ENCODE results near the gene USP47. TPM values are rescaled to one million over a fixed set of nuclear protein-coding genes. Genes with fewer than 3 reads are reported as not detected.

The USP47 gene, protein sequence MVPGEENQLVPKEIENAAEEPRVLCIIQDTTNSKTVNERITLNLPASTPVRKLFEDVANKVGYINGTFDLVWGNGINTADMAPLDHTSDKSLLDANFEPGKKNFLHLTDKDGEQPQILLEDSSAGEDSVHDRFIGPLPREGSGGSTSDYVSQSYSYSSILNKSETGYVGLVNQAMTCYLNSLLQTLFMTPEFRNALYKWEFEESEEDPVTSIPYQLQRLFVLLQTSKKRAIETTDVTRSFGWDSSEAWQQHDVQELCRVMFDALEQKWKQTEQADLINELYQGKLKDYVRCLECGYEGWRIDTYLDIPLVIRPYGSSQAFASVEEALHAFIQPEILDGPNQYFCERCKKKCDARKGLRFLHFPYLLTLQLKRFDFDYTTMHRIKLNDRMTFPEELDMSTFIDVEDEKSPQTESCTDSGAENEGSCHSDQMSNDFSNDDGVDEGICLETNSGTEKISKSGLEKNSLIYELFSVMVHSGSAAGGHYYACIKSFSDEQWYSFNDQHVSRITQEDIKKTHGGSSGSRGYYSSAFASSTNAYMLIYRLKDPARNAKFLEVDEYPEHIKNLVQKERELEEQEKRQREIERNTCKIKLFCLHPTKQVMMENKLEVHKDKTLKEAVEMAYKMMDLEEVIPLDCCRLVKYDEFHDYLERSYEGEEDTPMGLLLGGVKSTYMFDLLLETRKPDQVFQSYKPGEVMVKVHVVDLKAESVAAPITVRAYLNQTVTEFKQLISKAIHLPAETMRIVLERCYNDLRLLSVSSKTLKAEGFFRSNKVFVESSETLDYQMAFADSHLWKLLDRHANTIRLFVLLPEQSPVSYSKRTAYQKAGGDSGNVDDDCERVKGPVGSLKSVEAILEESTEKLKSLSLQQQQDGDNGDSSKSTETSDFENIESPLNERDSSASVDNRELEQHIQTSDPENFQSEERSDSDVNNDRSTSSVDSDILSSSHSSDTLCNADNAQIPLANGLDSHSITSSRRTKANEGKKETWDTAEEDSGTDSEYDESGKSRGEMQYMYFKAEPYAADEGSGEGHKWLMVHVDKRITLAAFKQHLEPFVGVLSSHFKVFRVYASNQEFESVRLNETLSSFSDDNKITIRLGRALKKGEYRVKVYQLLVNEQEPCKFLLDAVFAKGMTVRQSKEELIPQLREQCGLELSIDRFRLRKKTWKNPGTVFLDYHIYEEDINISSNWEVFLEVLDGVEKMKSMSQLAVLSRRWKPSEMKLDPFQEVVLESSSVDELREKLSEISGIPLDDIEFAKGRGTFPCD (N-terminal part only)
- total RNA-seq = 81.0 and 86.0 TPM in 2 replicates

DNA sequence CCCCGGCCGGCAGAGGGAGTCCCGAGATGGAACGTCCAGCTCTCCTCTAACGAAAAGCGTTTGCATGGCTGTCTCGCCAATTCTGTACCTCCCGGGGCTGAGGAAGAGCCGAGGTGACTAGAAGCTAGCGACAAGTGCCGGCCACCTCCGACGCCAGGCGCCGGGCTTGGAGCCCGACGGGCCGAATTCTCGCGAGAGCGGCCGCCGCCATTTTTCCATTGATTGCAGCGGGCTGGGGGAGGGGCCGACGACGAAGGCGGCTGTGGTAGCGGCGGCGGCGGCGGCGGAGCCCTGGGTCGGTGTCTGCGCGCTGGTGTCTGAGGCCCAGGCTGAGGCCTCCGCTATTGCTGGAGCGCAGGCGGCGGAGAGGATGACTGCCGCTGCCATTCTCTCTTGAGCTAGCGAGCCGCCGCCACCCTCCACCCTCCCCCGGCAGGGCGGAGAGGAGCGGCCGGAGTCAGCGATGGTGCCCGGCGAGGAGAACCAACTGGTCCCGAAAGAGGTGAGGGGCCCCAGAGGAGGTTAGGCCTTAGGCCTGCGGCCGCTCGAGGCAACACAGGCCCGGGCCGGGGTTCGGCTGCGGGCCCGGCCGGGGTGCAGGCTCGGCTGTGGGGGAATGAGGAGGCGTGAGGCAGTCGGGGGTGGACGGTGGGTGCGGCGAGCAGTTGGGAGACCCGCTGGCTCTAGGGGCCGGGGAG lies at the start of gene USP47:
USP47 (plus strand) TSS at position 250 of the 698 bp plus-strand sequence; CDS start at position 464, 214 bp downstream.

DNA sequence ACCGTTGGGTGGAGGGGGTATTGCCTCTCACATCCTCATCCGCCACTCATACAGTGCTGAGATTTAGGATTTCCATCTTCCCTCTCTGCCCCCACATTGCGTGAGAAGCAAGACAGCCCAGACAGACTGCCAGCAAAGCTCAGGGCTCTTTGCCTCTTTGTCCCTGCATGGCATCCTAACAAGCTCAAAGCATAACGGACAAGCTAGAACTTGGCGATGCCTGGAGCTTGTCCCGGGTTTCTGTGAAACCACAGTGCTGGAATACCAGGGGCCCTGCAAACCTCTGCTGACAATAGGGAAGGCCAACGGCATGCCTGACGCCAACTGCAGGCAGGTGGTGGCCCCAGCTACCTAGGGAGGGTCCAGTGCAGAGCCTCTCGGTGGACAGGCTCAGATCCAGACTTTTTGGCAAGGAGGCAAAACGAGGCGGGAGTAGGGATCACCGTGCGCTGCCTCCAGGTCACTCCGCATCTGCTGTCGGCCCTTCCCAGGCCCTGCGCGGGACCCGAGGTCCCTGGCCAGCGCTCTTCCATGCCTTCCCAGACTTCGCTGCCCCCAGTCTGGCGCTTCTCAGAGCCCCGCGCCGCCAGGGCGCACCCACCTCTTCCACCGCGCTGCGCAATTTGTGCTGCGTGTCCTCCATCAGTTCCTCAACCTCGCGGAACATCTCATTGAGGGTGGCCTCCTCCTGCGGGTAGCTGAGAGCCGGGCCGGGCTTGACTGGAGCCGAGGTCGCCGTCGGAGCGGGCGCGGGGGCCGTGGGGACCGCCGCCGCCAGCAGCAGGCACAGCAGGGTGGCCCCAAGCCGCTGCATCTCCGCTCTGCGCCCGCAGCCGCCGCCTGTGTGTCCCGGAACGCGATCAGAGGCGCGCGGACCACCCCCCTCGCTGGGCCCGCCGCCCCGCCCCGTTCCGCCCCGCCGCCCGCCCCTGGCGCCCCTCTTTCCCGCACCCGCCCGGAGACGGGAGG lies 166.3 kb downstream of the USP47 start, which contains the start of gene DKK3:
DKK3 (minus strand) TSS at position 858 of the 969 bp plus-strand sequence; CDS start at position 814, 44 bp downstream.

Other genes with a start within 250 kb of the USP47 start
- gene GALNT18, start 220.0 kb upstream of the USP47 start, total RNA-seq = 3.8 and 4.6 TPM in 2 replicates
- gene DKK3, start 166.7 kb downstream of the USP47 start, total RNA-seq = 448 and 452 TPM in 2 replicates